Tibial nerve (tissue), 4 donors: ENCODE data around the gene MBD5. TPM values are rescaled to one million over a fixed set of nuclear protein-coding genes. Genes with fewer than 3 reads are reported as not detected.
A peak's percentile ranks its signal among the peaks of the same experiment; 100 is the strongest.

Experiments
- DNase-seq, 2 donors: peaks; one replicate each; pipeline ENCODE4 v3.0.0-alpha.2; 2019; ENCODE audit warnings: low spot score in 2 of 2
- H3K27ac ChIP-seq, 4 donors: fragments of 200-600 bp; sonication (generic) in 3 of 4; one replicate each; pipeline ENCODE4 v1.5.1; 2017 to 2019; ENCODE audit warnings: mild to moderate bottlenecking in 1 of 4
- H3K27me3 ChIP-seq, 2 donors: fragments of 200-600 bp; sonication (generic) in 1 of 2; one replicate each; pipeline versions ENCODE4 v1.5.1 to v1.6.0; 2017 to 2019
- H3K36me3 ChIP-seq, 3 donors: fragments of 200-600 bp; sonication (generic); one replicate each; pipeline ENCODE4 v1.5.1; 2018 to 2019
- H3K4me1 ChIP-seq, 4 donors: fragments of 200-600 bp; sonication (generic) in 3 of 4; one replicate each; pipeline ENCODE4 v1.5.1; 2017 to 2019
- H3K4me3 ChIP-seq, 4 donors: fragments of 200-600 bp; sonication (generic) in 3 of 4; one replicate each; pipeline ENCODE4 v1.5.1; 2017 to 2019; ENCODE audit warnings: mild to moderate bottlenecking in 1 of 4, moderate library complexity in 1 of 4
- H3K9me3 ChIP-seq, 4 donors: fragments of 200-600 bp; sonication (generic) in 3 of 4; one replicate each; pipeline ENCODE4 v1.5.1; 2017 to 2019
- CTCF ChIP-seq, 5 experiments: fragments of 200-600 bp in 3 of 5; fragments of 450-650 bp in 2 of 5; sonication (generic) in 3 of 5; IDR thresholded peaks; one replicate each; pipeline ENCODE4 v1.5.1; 2016 to 2019; ENCODE audit warnings: antibody characterized with exemption in 5 of 5, mild to moderate bottlenecking in 3 of 5, moderate library complexity in 2 of 5
- EP300 ChIP-seq, 2 donors: sonication (generic); formaldehyde crosslinking; IDR thresholded peaks; one replicate each; pipeline ENCODE4 v1.6.1; 2017; ENCODE audit warnings: antibody characterized with exemption in 2 of 2, mild to moderate bottlenecking in 1 of 2
- POLR2A ChIP-seq, 2 donors: fragments of 450-650 bp; IDR thresholded peaks; one replicate each; pipeline ENCODE4 v1.6.1; 2017; ENCODE audit warnings: antibody characterized with exemption in 2 of 2, mild to moderate bottlenecking in 2 of 2, moderate library complexity in 2 of 2
- WGBS, 2 donors: methylation state at CpG; one replicate each; pipeline ENCODE4 v1.1.5; 2018; 5-methylcytosine and 5-hydroxymethylcytosine counted together
- total RNA-seq, 4 donors: library from RNA; depleted of rRNA; stranded (reverse); fragments of >200 nt; gene quantifications; one replicate each; pipeline ENCODE4 v1.1.0, GENCODE V29; 2016

The MBD5 gene
- total RNA-seq, 4 donors from 2014 or later: 28.5 to 46.5 (median 40.9) TPM

DNA sequence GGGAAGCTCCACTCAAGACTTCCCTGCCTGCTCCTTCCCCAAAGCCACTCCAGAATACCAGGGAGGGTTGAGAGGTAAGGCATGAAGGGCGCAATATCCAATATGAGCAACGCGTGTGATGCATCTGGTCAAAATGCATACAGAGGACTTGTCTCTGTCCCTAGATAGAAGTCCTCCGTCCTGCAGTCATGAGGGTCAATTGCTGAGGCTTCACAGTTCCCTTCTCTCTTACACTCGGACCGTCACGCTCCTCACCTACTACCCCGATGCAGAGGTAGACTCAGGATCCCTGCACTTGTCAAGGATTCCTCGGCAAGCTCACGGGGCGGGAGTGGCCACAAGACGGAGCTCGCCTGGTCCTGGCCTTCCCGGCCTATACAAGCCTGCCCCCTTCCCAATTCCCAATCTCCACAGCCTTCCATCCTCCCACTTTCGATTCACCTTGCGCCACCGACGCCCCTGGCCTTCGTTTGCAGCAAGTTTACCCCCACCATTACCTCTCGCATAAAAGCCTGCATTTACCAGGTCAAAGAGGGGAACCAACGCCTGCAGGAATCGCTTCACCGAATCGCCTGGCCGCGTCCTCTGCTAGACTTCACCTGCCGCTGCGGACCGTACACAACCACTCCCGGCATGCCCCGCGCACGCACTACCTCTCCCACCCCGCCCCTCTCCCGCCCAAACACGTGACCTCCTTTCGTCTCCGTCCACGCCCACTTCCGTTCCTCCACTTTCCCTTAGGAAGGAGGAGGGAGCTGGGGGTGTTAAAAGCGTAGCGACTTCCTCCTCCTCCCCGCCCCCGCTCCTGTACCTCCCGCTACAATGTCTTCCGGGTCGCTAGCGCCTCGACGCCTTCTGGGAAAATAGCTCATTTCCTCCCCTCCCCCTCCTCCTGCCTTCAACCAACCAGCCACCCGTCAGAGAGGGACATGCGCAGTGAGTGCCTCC, 506 bp upstream of the MBD5 start, which contains the start of gene ORC4:
Gene ORC4, minus strand, starts transcription at position 627 of the 948 bp plus-strand sequence. CDS start 44,779 bp downstream, outside the sequence.
- Histone ChIP-seq H3K27ac (peak within 1 kb of the TSS; percentile 78 to 99 (median 98)), H3K4me3 (peak within 1 kb of the TSS; percentile 79 to 97 (median 88)), H3K9me3 (no peaks in the 10 kb centered on the region), H3K36me3 (no peaks in the 10 kb centered on the region), H3K27me3 (no peaks in the 10 kb centered on the region), H3K4me1 (peaks cover 0 to 63% (median 26%) of the 10 kb centered on the region in 4 donors)
- DNase-seq: peak; percentile 97 to 99
- WGBS, 2 donors: 0% methylated on average over 52 of the region's 52 CpGs
- TF ChIP-seq EP300 (IDR thresholded peaks at IDR 0.05): peak; percentile 78 to 83
- peak in 1 of 5 experiments; percentile 35 for TF ChIP-seq CTCF (IDR thresholded peaks at IDR 0.05)
- peak; percentile 36 to 67 for TF ChIP-seq POLR2A (IDR thresholded peaks at IDR 0.05)

DNA sequence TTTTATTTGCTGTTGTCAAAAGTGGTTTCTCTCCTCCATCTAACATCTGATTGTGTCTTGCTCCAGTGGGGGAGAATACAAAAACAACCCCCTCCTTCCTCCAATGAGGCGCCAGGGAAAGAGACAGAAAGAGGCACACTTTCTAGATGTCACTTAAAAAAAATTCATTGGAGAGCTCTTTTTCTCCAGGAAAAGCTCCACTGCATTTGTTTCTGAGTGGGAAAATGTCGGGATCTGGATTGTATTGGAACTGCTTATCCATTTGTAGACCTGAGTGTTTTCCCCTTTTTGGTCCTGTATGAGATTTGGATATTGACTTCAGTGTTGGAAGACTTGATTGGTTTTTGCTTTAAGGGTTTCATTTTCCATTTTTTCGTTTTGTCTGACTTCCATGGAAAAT, 995 bp downstream of the MBD5 start:
- no peak for TF ChIP-seq CTCF (IDR thresholded peaks at IDR 0.05)
- no peak for TF ChIP-seq EP300 (IDR thresholded peaks at IDR 0.05)
- no peak for TF ChIP-seq POLR2A (IDR thresholded peaks at IDR 0.05)
- Histone ChIP-seq H3K4me3 (peak overlapping the region; percentile 79 to 97 (median 80)), H3K9me3 (no peaks in the 10 kb centered on the region), H3K4me1 (peaks cover 0 to 63% (median 26%) of the 10 kb centered on the region in 4 donors), H3K27ac (peak overlapping the region; percentile 78 to 99 (median 98)), H3K27me3 (no peaks in the 10 kb centered on the region), H3K36me3 (no peaks in the 10 kb centered on the region)
- DNase-seq: no peak
- WGBS, 2 donors: 2 to 4% methylated on average over 3 of the region's 3 CpGs

- Histone ChIP-seq H3K9me3 (no peaks in the 10 kb centered on the region), H3K27me3 (no peaks in the 10 kb centered on the region), H3K27ac (peak overlapping the region in 2 of 4 donors; percentile 98), H3K36me3 (no peaks in the 10 kb centered on the region), H3K4me3 (peak overlapping the region in 2 of 4 donors; percentile 81 to 97), H3K4me1 (peaks cover 0 to 59% (median 26%) of the 10 kb centered on the region in 4 donors)
- no peak for DNase-seq
- 19 to 21% methylated on average over 1 of the region's 1 CpG for WGBS, 2 donors
- no peak for TF ChIP-seq POLR2A (IDR thresholded peaks at IDR 0.05)
- TF ChIP-seq EP300 (IDR thresholded peaks at IDR 0.05): no peak
- TF ChIP-seq CTCF (IDR thresholded peaks at IDR 0.05): no peak
Observed at GRCh38 chr2:148022351-148022750, 1.5 kb downstream of the MBD5 start.

- Histone ChIP-seq H3K9me3 (no peaks in the 10 kb centered on the region), H3K4me1 (peaks cover 0 to 53% (median 26%) of the 10 kb centered on the region in 4 donors), H3K27me3 (no peaks in the 10 kb centered on the region), H3K36me3 (no peaks in the 10 kb centered on the region), H3K27ac (no peak overlapping the region), H3K4me3 (no peak overlapping the region)
- 64 to 66% methylated on average over 2 of the region's 2 CpGs for WGBS, 2 donors
- DNase-seq: no peak
- TF ChIP-seq EP300 (IDR thresholded peaks at IDR 0.05) (no peak), POLR2A (IDR thresholded peaks at IDR 0.05) (no peak), CTCF (IDR thresholded peaks at IDR 0.05) (no peak)
Observed at GRCh38 chr2:148022882-148023281, 2.0 kb downstream of the MBD5 start.

- Histone ChIP-seq H3K27ac (no peak overlapping the region), H3K27me3 (no peaks in the 10 kb centered on the region), H3K4me1 (peaks cover 0 to 44% (median 22%) of the 10 kb centered on the region in 4 donors), H3K9me3 (no peaks in the 10 kb centered on the region), H3K36me3 (no peaks in the 10 kb centered on the region), H3K4me3 (no peak overlapping the region)
- TF ChIP-seq CTCF (IDR thresholded peaks at IDR 0.05): no peak
- TF ChIP-seq EP300 (IDR thresholded peaks at IDR 0.05): no peak
- TF ChIP-seq POLR2A (IDR thresholded peaks at IDR 0.05): no peak
- DNase-seq: no peak
Observed at GRCh38 chr2:148023861-148024260, 3.0 kb downstream of the MBD5 start.
